Stimulated activated CD8-positive, alpha-beta memory T cell treated with anti-CD3 and anti-CD28 coated beads, Interleukin-15, amount 100 ng/mL, for 1 hour (primary cell): ENCODE results near the gene PNPLA4.

ENCODE experiments used
- DNase-seq: peaks from one replicate; pipeline ENCODE4 v3.0.0-alpha.2; 2020; ENCODE audit warnings: low read depth

Gene PNPLA4

GRCh38 chrX:7927259-7928167, at the start of gene PNPLA4:
Gene PNPLA4, minus strand, starts transcription at chrX:7927413. Its CDS starts 1,294 bp downstream, at chrX:7926119.
- DNase-seq: peak; percentile 57

DNA sequence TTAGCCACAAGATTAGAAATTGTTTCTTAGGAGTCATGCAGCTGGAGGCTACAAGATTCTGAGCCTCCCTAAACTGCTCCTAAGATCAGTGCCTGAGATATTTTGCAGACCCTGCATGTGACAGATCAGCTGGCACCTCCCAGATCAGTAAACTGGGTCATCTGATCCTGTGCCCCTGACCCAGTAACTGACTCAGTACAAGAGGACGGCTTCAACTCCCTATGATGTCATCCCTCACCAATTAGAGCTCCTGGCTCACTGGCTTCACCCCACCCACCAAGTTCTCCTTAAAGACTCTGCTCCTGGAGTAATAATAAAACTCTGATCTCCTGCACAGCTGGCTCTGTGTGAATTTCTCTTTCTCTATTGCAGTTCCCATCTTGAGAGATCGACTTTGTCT, 45.4 kb upstream of the PNPLA4 start:
- no peak for DNase-seq

- no peak for DNase-seq
Measured at GRCh38 chrX:7970428-7970827, 43.2 kb upstream of the PNPLA4 start.

GRCh38 chrX:7965436-7965835, 38.2 kb upstream of the PNPLA4 start:
- no peak for DNase-seq

GRCh38 chrX:7960246-7960645, 33.0 kb upstream of the PNPLA4 start:
- DNase-seq: no peak

DNA sequence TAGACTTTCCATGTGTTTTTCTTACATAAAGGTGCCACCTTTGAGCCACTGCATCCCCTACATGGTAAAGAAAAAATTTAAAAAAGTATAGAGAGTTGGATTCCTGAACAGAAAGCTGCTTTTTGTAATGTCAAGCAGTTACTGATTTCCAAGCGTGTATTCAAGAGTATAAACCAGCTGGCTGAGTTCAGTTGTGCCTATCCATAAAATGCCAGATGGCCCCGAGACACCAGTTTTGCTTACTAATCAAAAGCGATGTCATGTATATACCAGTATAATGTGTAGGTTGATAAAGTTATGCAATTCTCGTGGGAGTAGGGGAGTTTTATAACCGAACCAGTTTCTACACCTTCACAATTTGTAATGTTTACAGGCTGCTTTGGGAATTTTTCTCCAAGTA, 26.2 kb upstream of the PNPLA4 start:
- DNase-seq: no peak

DNA sequence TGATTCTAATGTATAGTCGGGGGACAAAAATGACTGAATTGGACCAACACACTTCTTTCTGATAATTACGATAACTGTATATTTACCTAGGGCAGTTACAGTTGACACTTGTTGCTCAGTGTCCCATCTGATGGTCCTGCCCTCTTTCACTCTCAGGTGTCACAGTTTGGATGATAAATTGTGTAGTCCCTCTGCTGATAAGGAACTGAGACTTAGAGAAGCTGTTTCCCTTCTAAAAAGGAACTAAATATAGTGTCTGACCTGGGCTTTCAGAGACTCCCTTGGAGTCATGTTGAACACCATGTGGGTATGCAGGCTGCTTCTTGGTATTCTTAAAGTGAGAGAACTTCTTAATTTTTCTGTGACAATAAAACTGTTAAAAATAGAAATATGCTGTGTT, 23.7 kb upstream of the PNPLA4 start:
- DNase-seq: no peak

- no peak for DNase-seq
Measured at GRCh38 chrX:7948483-7948882, 21.3 kb upstream of the PNPLA4 start.

DNA sequence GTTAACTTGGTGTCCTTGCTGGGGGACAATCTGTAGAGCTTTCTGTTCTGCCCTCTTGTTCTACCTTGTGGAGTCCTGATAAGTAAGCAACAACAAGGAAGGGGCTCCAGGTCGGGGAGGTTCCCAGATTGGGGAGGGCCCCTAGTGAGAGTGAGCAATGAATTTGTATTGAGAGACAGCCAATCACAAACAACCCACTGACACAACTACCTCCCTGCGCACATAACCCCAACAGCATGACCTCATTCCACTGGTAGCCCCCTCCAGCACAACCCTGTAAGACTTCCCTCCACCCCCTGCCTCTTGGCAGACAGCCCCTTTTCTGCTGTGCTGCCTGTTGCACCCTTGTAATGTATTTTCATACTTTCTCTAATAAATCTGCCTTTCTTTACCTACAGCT, 19.7 kb upstream of the PNPLA4 start:
- DNase-seq: no peak

- DNase-seq: no peak
Measured at GRCh38 chrX:7943600-7944245, 16.5 kb upstream of the PNPLA4 start.

DNA sequence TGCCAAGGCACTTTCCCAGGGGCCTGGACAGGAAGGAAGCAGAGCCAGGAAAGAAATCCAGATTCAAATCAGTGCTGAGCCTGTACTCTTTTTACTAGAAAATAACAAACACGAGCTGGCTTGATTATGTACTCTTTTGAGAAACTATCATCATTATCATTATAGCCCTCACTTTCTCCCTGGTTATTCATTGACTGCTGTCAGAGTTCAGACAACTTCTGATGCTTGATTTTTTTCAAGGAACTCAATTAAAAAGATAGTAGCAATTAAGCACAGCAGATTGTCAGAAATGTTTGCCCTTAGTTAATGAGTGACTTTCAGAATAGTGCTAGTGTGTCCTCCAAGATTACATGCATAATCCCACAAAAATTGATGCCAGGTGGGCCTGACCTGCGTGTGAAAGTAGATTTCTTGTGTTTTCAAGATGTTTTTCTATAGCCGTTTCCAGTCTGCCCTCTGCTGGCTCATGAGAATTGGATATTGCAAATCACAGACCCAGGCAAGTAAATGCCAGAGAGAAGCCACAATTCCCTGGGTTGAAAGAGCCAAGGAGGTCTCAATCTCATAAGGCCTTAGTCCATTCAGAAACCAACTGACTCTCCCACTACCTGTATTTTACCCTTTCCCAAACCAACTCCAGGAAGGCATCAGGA, 14.3 kb upstream of the PNPLA4 start:
- no peak for DNase-seq

DNA sequence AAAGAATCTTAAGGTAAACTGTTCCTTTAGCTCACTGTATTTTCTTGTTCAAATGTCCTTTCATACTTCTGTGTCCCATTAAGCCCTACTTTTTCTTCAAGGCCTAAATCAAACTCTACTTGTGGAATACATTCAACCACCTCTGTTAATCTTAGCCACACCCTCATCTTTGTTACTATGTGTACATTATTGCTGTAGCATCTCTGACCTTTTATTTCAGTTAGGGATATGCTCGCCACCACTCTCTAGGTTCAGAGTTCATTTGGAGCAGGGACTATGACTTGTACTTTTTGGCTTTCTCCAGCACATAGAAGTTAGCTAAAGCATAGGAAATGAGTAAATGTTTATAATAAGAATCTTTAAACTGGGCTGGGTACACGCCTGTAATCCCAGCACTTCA, 6.8 kb upstream of the PNPLA4 start:
- DNase-seq: no peak

DNA sequence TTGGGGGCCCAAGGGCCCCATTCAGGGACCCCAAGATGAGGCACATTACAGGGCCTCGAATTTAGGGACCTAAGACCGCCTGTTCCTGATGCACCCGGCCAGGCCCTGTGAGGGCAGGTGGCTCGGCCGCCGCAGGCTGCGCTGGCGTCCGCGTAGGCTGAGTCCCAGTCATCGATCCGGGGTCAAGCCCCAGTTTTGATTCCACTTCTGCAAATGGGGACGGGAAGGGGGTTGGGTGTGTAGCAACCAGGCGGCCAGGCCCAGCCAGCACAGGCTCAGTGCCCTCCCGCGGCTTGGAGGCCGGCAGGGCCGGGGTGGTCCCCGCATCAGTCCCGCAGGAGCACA, 327 bp downstream of the PNPLA4 start:
- DNase-seq: no peak

DNA sequence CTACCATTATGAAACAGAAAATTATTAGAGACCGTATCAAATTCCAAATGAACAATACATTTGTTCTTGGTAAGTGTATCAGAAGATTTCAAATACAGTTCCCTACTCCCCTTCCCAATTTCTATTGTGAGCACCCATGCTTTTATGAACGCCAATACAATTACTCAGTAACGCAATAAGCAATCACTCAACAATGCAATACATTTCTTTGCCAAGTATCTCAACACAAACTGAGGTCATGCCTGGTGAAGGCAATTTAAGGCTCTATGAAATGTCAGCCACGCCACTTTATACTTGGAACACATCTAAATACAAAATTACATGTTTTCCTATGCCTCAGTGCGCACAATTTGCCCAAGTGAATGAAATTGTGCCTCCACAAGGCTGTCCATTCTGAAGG, 712 bp downstream of the PNPLA4 start:
- no peak for DNase-seq

GRCh38 chrX:7925867-7926472, 1.2 kb downstream of the PNPLA4 start:
- peak; percentile 14 for DNase-seq

- no peak for DNase-seq
Measured at GRCh38 chrX:7921750-7922149, 5.5 kb downstream of the PNPLA4 start.

- no peak for DNase-seq
Measured at GRCh38 chrX:7908821-7909220, 18.4 kb downstream of the PNPLA4 start.

GRCh38 chrX:7904562-7904961, 22.7 kb downstream of the PNPLA4 start:
- no peak for DNase-seq

GRCh38 chrX:7891928-7892327, 35.3 kb downstream of the PNPLA4 start:
- DNase-seq: no peak

GRCh38 chrX:7889680-7890079, 37.5 kb downstream of the PNPLA4 start:
- no peak for DNase-seq

- DNase-seq: no peak
Measured at GRCh38 chrX:7889135-7889534, 38.1 kb downstream of the PNPLA4 start.

- DNase-seq: no peak
Measured at GRCh38 chrX:7876957-7877356, 50.3 kb downstream of the PNPLA4 start.

DNA sequence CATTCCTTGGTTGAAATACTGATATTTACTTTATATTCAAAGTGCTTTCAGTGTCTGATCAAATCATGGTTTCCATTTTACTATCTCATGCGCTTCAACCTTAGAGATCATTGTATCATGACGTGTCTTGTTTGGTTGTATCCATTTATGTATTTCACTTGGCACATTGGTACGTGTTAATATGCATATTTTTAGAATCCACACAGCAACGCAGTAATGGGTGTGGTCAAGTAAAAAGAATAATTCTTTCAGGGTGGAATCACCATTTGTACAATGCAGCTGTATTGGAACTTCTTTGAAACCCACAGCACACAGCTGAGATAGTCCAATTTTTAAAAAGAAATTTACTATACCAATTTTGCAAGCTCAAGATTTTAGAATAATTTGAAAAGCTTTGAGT, 55.2 kb downstream of the PNPLA4 start:
- DNase-seq: no peak
